Esophagus squamous epithelium (tissue), 5 donors: Measurements from ENCODE around the gene RXFP1. TPM values are rescaled to one million over a fixed set of nuclear protein-coding genes. Genes with fewer than 3 reads are reported as not detected.

ENCODE experiments used
- DNase-seq: peaks from one replicate; lab custom pipeline; 2025; lab: John Stamatoyannopoulos, UW
- H3K27ac ChIP-seq, 4 donors: fragments of 200-600 bp; sonication (generic); one replicate each; pipeline ENCODE4 v1.5.1; 2016 to 2019; ENCODE audit warnings: mild to moderate bottlenecking in 1 of 4
- H3K27me3 ChIP-seq, 4 donors: fragments of 200-600 bp; sonication (generic); 1 replicate in 3 of 4; 2 replicates in 1 of 4; pipeline versions ENCODE4 v1.5.1 to v1.6.0; 2017 to 2021; ENCODE audit warnings: antibody characterized with exemption in 1 of 4
- H3K36me3 ChIP-seq, 3 donors: fragments of 200-600 bp; sonication (generic); one replicate each; pipeline ENCODE4 v1.5.1; 2016 to 2019
- H3K4me1 ChIP-seq, 3 donors: fragments of 200-600 bp; sonication (generic); one replicate each; pipeline ENCODE4 v1.5.1; 2017 to 2019
- H3K4me3 ChIP-seq, 4 donors: fragments of 200-600 bp; sonication (generic); 1 replicate in 3 of 4; 2 replicates in 1 of 4; pipeline ENCODE4 v1.5.1; 2016 to 2019; ENCODE audit warnings: mild to moderate bottlenecking in 2 of 4, moderate library complexity in 1 of 4
- H3K9me3 ChIP-seq, 3 donors: fragments of 200-600 bp; sonication (generic); one replicate each; pipeline ENCODE4 v1.5.1; 2016 to 2019
- POLR2A ChIP-seq, 4 donors: fragments of 450-650 bp; IDR thresholded peaks; one replicate each; pipeline ENCODE4 v1.6.1; 2017; ENCODE audit warnings: antibody characterized with exemption in 4 of 4, mild to moderate bottlenecking in 4 of 4, moderate library complexity in 3 of 4
- WGBS, 2 donors: methylation state at CpG; one replicate each; pipeline ENCODE4 v1.1.5; 2018; 5-methylcytosine and 5-hydroxymethylcytosine counted together
- intact Hi-C: fragments of 100-400 bp; cut with DNase I; formaldehyde crosslinking; loops from one replicate; pipeline ENCODE4 v1.15.0; 2022
- total RNA-seq, 4 donors: library from RNA; depleted of rRNA; stranded (reverse); fragments of >200 nt; gene quantifications; one replicate each; pipeline ENCODE4 v1.1.0, GENCODE V29; 2016
- TF ChIP-seq, protein P1 (sequence below), 6 experiments: fragments of 450-650 bp in 4 of 6; fragments of 200-600 bp in 2 of 6; sonication (generic) in 2 of 6; IDR thresholded peaks; one replicate each; pipeline ENCODE4 v1.5.1; 2016 to 2019; ENCODE audit warnings: antibody characterized with exemption in 6 of 6, mild to moderate bottlenecking in 4 of 6, moderate library complexity in 4 of 6
- donor health status: DM: yes; HTN: yes; CAD: no.

The RXFP1 gene
- total RNA-seq, 4 donors from 2014 or later: 0.15 to 0.19 TPM; not detected in 2

DNA sequence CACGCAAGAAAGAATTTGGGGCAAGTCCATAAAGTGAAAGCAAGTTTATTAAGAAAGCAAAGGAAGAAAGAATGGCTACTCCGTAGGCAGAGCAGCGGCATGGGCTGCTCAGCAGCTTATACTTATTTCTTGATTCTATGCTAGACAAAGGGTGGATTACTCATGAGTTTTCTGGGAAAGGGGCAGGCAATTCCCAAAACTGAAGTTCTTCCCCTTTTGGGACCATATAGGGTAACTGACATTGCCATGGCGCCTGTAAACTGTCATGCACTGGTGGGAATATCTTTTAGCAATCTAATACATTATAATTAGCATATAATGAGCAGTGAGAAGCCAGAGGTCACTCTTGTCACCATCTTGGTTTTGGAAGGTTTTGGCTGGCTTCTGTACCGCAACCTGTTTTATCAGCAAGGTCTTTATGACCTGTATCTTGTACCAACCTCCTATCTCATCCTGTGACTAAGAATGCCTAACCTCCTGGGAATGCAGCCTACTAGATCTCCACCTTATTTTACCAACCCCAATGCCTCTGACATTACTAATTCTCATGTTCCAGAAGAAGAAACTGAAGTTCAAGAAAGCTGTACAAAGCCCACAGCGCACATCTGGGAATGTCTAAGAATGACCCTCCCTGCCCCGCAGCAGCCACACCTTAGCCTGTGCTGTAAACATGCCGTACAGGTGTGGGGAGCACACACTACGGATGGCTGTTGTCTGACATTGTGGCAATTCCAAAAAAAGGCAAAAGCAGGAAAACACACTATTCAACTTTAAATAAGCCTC lies 18.6 kb downstream of the RXFP1 start:
- Histone ChIP-seq H3K27me3 (no peaks in the 10 kb centered on the region), H3K4me1 (no peaks in the 10 kb centered on the region), H3K9me3 (no peaks in the 10 kb centered on the region), H3K27ac (no peak overlapping the region), H3K36me3 (no peaks in the 10 kb centered on the region), H3K4me3 (no peak overlapping the region)
- intact Hi-C loops: no loop called here
- no peak for DNase-seq
- WGBS, 2 donors: 75 to 76% methylated on average over 8 of the region's 9 CpGs
- TF ChIP-seq POLR2A (IDR thresholded peaks at IDR 0.05): no peak
- TF ChIP-seq, protein P1, sequence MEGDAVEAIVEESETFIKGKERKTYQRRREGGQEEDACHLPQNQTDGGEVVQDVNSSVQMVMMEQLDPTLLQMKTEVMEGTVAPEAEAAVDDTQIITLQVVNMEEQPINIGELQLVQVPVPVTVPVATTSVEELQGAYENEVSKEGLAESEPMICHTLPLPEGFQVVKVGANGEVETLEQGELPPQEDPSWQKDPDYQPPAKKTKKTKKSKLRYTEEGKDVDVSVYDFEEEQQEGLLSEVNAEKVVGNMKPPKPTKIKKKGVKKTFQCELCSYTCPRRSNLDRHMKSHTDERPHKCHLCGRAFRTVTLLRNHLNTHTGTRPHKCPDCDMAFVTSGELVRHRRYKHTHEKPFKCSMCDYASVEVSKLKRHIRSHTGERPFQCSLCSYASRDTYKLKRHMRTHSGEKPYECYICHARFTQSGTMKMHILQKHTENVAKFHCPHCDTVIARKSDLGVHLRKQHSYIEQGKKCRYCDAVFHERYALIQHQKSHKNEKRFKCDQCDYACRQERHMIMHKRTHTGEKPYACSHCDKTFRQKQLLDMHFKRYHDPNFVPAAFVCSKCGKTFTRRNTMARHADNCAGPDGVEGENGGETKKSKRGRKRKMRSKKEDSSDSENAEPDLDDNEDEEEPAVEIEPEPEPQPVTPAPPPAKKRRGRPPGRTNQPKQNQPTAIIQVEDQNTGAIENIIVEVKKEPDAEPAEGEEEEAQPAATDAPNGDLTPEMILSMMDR (IDR thresholded peaks at IDR 0.05): no peak

- DNase-seq: no peak
- TF ChIP-seq, protein P1 (IDR thresholded peaks at IDR 0.05): no peak
- Histone ChIP-seq H3K27me3 (no peaks in the 10 kb centered on the region), H3K4me1 (no peaks in the 10 kb centered on the region), H3K27ac (no peak overlapping the region), H3K36me3 (no peaks in the 10 kb centered on the region), H3K9me3 (no peaks in the 10 kb centered on the region), H3K4me3 (no peak overlapping the region)
- intact Hi-C loops: no loop called here
- WGBS, 2 donors: 75 to 88% methylated on average over 5 of the region's 5 CpGs
Measured at GRCh38 chr4:158541506-158541905, 19.8 kb downstream of the RXFP1 start.

DNA sequence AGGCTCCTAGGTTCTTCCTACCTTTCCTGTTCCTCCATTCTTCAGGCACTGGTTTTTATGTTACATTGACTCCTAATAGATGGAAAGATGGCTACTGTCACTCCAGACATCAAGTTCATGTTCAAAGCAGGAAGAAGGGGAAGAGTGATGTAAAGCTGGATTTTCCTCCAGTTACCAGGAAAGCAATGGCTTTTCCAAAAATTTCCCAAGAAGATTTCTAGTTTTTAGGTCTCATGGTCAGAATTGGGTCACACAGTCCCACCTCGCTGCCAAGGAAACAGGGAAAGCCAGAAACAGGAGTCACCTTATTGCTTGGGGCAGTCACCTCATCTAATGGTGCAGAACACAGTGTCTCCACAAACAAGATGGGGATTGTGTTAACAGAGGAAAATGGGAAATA lies 21.5 kb downstream of the RXFP1 start:
- Histone ChIP-seq H3K27ac (no peak overlapping the region), H3K27me3 (no peaks in the 10 kb centered on the region), H3K4me1 (no peaks in the 10 kb centered on the region), H3K36me3 (no peaks in the 10 kb centered on the region), H3K4me3 (no peak overlapping the region), H3K9me3 (no peaks in the 10 kb centered on the region)
- intact Hi-C loops: no loop called here
- DNase-seq: no peak
- 53 to 75% methylated on average over 1 of the region's 1 CpG for WGBS, 2 donors
- no peak for TF ChIP-seq POLR2A (IDR thresholded peaks at IDR 0.05)
- TF ChIP-seq, protein P1 (IDR thresholded peaks at IDR 0.05): no peak

GRCh38 chr4:158544141-158544540 lies 22.5 kb downstream of the RXFP1 start:
- WGBS, 2 donors: 83 to 93% methylated on average over 1 of the region's 1 CpG
- Histone ChIP-seq H3K4me1 (no peaks in the 10 kb centered on the region), H3K36me3 (no peaks in the 10 kb centered on the region), H3K4me3 (no peak overlapping the region), H3K27ac (no peak overlapping the region), H3K9me3 (no peaks in the 10 kb centered on the region), H3K27me3 (no peaks in the 10 kb centered on the region)
- DNase-seq: no peak
- intact Hi-C loops: no loop called here
- no peak for TF ChIP-seq POLR2A (IDR thresholded peaks at IDR 0.05)
- TF ChIP-seq, protein P1 (IDR thresholded peaks at IDR 0.05): no peak

DNA sequence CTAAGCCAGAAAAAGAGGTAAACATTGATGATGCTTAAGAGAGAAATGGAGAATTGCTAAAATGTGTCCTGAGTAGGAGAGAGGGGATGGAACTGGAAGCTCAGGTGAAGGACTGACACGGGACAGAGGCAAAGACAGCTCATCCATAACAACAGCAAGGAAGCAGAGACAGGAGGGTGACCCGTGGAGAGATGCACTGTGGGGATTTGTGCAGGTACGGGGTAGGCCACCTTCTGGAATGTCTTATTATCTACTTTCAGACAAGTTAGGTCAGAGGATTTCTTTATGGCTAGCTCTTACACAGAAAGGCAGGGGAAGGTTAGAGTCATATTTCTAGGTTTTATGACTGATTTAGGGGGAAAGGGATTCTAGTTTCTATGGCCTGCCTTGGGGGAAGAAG lies 31.7 kb downstream of the RXFP1 start:
- Histone ChIP-seq H3K4me1 (no peaks in the 10 kb centered on the region), H3K27ac (no peak overlapping the region), H3K36me3 (no peaks in the 10 kb centered on the region), H3K9me3 (no peaks in the 10 kb centered on the region), H3K27me3 (no peaks in the 10 kb centered on the region), H3K4me3 (no peak overlapping the region)
- no peak for TF ChIP-seq POLR2A (IDR thresholded peaks at IDR 0.05)
- TF ChIP-seq, protein P1 (IDR thresholded peaks at IDR 0.05): no peak
- intact Hi-C loops: no loop called here
- 56 to 64% methylated on average over 3 of the region's 3 CpGs for WGBS, 2 donors
- DNase-seq: no peak
